GM18858 (cell line): ENCODE results near the gene ITPK1.
"Not testable (repeated sequence)": the region's sequence is repeated elsewhere in the genome, so short reads cannot be mapped to it uniquely, and the experiment has no call there.

Experiments
- ATAC-seq: cut with Tn5 transposase; IDR thresholded peaks from one replicate; pipeline ENCODE4 v1.9.1; 2021; ENCODE audit not compliant: unreplicated experiment

ITPK1 gene

DNA sequence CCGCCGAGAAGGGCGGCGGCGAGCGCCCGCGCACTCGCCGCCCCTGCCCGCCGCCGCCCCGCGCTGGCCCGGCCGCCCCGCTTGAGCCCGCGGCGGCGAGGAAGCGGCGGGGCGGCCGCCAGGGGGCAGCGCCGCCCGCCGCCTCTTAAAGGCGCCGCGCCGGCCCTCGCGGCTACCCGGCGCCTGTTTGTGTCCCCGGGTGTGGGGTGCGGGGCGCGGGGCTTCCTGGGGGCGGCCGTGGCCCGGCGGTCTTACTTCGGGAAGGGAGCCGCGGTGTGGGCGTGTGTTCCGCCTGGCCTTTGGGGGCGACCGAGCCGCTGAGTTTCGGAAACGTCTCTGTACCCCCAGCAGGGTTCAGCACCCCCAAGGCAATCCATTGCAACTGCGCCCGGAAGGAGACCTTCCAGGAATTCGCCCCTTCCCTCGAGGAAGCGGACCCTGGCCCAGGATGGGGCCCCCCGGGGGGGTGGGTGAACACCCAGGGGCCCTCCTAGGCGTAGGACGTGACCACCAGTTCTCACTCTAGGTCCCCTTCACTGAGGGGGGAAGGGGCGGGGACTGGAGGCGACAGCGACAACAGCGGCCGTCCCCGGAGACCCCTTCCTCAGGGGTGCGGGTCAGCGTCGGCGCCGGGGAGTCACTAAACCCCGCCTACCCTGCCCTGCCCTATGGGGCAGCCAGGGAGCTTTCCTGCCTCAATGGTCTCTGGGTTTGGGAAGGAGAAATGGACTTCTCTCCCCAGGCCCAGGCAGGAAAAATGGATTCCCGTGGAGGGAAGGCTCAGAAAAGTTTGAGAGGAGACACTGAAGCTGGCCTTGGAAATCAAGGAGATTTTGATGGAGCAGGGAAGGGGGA, at the start of gene ITPK1:
ITPK1 (minus strand) TSS at position 105 of the 855 bp plus-strand sequence. CDS start 762 bp downstream, outside the sequence.
- peak; percentile 31 for ATAC-seq

- ATAC-seq, result no peak
Measured at GRCh38 chr14:93163564-93163963, 47.8 kb upstream of the ITPK1 start.

DNA sequence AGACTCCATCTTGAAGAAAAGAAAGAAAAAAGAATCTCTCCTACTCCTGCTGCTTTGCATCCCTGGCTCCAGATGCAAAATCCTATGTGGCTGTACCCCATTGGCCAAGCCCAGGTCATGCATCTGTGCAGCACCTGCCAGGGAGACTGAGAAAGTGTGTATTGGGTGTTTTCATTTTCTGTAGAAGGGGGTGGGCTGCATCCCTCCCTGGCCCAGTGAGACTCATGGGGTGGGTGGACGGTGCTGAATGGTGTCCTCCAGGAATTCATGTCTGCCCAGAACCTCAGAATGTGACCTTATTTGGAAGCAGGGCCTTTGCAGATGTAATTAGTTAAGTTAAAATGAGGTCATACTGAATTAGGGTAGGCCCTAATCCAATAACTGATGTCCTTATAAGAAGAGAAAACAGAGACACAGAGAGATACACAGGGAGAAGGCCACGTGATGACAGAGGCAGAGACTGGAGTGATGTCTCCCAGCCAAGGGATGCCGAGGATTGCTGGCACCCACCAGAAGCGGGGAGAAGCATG, 45.8 kb upstream of the ITPK1 start:
- ATAC-seq, result no peak

- no peak for ATAC-seq
Measured at GRCh38 chr14:93160353-93160801, 44.7 kb upstream of the ITPK1 start.

GRCh38 chr14:93159625-93160352, 44.1 kb upstream of the ITPK1 start:
- ATAC-seq, result not testable (repeated sequence)

- ATAC-seq, result not testable (repeated sequence)
Measured at GRCh38 chr14:93158349-93158748, 42.6 kb upstream of the ITPK1 start.

GRCh38 chr14:93156693-93157369, 41.1 kb upstream of the ITPK1 start:
- ATAC-seq, result no peak

GRCh38 chr14:93155667-93156066, 39.9 kb upstream of the ITPK1 start:
- ATAC-seq, result no peak

DNA sequence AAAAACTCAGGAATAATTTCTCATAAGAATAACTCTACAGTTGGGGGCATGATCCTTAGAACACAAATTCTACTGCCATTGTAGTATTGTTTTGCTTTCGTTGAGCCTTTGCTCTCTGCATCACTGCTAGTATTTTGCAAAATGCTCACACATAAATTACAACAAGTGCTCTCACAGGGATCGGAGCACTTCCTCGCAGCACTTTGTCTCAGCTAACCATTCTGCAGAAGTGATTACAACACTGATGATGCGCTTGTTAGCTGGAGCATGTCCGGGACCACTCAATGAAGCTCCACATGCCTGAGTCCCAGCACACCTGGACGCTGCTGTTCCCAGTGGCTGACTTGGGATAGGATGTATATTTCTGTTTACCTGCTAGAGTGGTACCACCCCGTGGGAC, 37.4 kb upstream of the ITPK1 start:
- no peak for ATAC-seq

- ATAC-seq, result no peak
Measured at GRCh38 chr14:93150227-93151208, 34.8 kb upstream of the ITPK1 start.

DNA sequence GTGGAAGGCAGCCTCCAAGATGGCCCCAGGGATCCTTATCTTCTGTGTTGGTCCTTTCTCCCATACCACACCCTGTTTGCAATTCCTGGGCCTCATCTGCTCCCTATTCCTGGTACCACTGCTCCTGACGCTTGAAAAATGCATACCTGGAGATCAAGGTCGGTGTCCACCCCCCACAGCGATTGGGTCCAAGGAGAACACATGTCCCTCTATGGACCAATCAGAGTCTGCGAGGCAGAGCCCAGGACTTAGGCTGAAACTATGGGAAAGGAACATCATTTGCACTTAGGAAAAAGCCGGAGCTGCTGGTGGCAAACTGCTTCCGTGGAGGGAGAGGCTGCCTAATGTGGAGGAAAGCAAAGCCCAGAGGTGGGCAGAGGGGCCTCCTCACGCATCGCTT, 33.3 kb upstream of the ITPK1 start:
- ATAC-seq, result no peak

DNA sequence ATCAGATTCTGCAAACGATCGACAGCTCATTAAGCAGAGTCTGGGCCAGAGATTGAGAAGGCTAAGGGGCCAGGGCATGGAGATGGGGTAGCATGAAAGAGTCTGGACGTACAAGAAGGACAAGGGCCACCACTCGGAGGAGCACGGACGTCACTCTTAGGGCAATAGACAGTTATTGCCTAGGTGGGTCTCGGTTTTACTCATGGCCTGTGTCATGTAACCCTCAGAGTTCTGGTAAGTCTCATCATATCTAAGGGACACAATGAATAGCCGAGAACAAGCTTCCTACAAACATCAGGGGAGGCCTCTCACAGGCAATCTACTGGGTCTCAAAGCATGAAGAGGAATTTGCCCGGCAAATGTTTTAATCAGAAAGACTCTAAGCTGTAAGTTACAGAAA, 30.4 kb upstream of the ITPK1 start:
- ATAC-seq, result no peak

DNA sequence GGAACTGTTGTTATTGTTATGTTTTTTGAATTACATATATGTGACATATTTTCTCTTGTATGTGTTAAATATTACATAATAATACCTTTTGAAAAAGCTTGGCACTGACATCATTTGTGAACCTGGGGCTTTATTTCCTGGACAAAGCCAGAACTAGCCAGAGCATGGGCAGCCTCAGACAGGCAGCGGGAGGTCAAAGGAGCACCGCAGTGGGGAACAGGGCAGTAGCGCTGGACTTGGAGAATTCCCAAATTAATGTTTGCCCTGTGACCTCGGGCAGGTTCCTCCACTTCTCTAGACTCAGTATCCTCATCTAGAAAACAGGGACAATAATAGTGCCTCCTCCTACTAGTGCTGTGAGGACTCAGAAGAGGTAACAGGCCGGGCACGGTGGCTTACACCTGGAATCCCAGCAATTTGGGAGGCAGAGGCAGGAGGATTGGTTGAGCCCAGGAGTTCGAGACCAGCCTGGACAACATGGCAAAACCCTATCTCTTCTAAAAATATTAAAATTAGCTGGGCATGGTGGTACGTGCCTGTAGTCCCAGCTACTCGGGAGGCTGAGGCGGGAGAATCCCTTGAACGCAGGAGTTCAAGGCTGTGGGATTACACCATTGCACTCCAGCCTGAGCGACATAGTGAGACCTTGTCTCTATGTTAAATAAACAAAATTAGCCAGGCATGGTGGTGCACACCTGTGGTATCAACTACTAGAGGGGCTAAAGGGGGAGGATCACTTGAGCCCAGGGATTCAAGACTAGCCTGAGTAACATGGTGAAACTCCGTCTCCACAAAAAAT, 27.3 kb upstream of the ITPK1 start:
- no peak for ATAC-seq

- ATAC-seq, result no peak
Measured at GRCh38 chr14:93137864-93138263, 22.1 kb upstream of the ITPK1 start.

GRCh38 chr14:93136508-93136907, 20.8 kb upstream of the ITPK1 start:
- ATAC-seq, result not testable (repeated sequence)

DNA sequence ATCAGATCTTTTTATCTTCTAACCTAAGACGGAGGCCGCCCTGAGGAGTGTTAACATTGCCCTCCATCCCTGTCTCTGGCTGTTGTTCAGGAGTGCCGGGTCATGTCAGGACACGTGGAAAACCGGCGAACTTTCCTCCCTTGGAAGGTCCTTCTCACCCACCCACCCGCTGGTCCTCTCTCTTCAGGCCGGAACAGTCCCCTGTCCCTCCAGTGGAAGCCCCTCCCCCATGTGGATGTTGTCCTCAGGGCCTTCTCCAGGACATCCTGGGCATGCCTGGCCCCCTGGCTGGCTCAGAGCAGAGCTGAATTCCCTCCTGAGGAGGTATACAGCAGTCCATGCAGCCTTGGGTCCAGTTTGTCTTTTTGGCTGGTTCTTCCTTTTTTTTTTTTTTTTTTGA, 20.3 kb upstream of the ITPK1 start:
- no peak for ATAC-seq

- ATAC-seq, result no peak
Measured at GRCh38 chr14:93135399-93135798, 19.7 kb upstream of the ITPK1 start.

DNA sequence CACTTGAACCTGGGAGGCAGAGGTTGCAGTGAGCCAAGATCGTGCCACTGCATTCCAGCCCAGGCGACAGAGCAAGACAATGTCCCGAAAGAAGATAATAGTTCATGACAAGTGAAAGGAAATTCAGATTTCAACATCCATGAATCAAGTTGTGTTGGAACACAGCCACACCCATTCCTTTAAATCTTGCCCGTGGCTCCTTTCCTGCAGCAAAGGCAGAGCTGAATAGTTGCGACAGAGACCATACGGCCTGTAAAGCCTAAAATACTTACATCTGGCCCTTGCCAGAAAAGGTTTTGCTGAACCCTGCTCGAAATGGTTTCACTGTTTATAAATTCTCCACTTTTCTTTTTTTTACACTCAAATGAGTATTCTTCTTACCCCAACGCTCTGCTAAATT, 17.7 kb upstream of the ITPK1 start:
- no peak for ATAC-seq

DNA sequence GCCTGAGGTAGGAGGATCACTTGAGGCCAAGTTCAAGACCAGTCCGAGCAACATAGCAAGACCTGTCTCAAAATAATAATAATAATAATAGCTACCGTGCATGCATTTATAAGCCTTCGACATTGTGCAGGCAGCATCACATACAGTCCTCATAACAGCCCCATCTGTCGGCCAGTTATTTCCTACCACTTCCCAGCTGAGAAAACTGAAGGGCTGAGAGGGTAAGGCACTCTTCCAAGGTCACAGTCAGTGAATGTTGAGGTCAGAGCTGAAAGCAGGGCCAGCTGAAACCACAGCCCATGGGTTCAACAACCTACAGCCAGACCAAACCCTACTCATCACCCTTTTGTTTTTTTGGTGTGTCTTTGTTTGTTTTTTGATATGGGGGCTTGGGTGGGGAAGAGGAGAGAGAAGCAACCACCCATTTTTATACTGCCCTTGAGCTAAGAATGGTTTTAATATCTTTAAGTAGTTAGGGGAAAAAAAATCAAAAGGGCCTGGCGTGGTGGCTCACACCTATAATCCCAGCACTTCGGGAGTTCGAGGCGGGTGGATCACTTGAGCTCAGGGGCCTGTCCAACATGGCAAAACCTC, 16.8 kb upstream of the ITPK1 start:
- no peak for ATAC-seq
